ENCODE measurements around the gene RAD18. TPM values are rescaled to one million over a fixed set of nuclear protein-coding genes. Genes with fewer than 3 reads are reported as not detected.

The RAD18 gene
- polyA plus RNA-seq, 1 donor from 2014 or later, result 4.7 TPM

GRCh38 chr3:8942115-8942514 is 21.2 kb downstream of the RAD18 start:
- Histone ChIP-seq H3K4me3 (ENCODE audit: low read length) (no peak overlapping the region), H3K9me3 (ENCODE audit: low read length) (no peaks in the 10 kb centered on the region), H3K79me2 (replicated peaks; ENCODE audit: insufficient read depth, low read length) (no peaks in the 10 kb centered on the region), H3K9me2 (ENCODE audit: insufficient read depth, low read length) (no peaks in the 10 kb centered on the region), H4K20me1 (ENCODE audit: insufficient read depth) (no peaks in the 10 kb centered on the region), H3K36me3 (ENCODE audit: insufficient read depth, low read length) (no peaks in the 10 kb centered on the region), H3F3A (ENCODE audit: insufficient read depth, low read length, poor library complexity, severe bottlenecking) (no peaks in the 10 kb centered on the region), H3K9ac (ENCODE audit: low read length) (no peak overlapping the region), H3K27ac (ENCODE audit: low read length) (no peak overlapping the region), H3K27me3 (ENCODE audit: insufficient read depth, low read depth, low read length) (no peaks in the 10 kb centered on the region), H2AFZ (ENCODE audit: low read depth, low read length) (no peak overlapping the region), H3K4me2 (ENCODE audit: low read length) (no peak overlapping the region)
- TF ChIP-seq EZH2 (IDR thresholded peaks at IDR 0.05; ENCODE audit: borderline replicate concordance, insufficient read depth, low read length, poor library complexity, severe bottlenecking) (no peak), SMC3 (conservative IDR thresholded peaks at IDR 0.05; ENCODE audit: poor library complexity) (no peak), TAF1 (IDR thresholded peaks at IDR 0.05; ENCODE audit: low read depth) (no peak), CTCF (IDR thresholded peaks at IDR 0.05; ENCODE audit: poor library complexity, severe bottlenecking) (no peak), MXI1 (conservative IDR thresholded peaks at IDR 0.05; ENCODE audit: poor library complexity, severe bottlenecking) (no peak), REST (IDR thresholded peaks at IDR 0.05; ENCODE audit: borderline replicate concordance) (no peak), EP300 (conservative IDR thresholded peaks at IDR 0.05; ENCODE audit: poor library complexity, severe bottlenecking) (no peak)

- Histone ChIP-seq H3K4me3 (ENCODE audit: low read length) (no peak overlapping the region), H3K9me2 (ENCODE audit: insufficient read depth, low read length) (no peaks in the 10 kb centered on the region), H2AFZ (ENCODE audit: low read depth, low read length) (no peak overlapping the region), H3K27ac (ENCODE audit: low read length) (no peak overlapping the region), H3K27me3 (ENCODE audit: insufficient read depth, low read depth, low read length) (no peaks in the 10 kb centered on the region), H4K20me1 (ENCODE audit: insufficient read depth) (no peaks in the 10 kb centered on the region), H3K9me3 (ENCODE audit: low read length) (no peaks in the 10 kb centered on the region), H3K79me2 (replicated peaks; ENCODE audit: insufficient read depth, low read length) (no peaks in the 10 kb centered on the region), H3K9ac (ENCODE audit: low read length) (no peak overlapping the region), H3F3A (ENCODE audit: insufficient read depth, low read length, poor library complexity, severe bottlenecking) (no peaks in the 10 kb centered on the region), H3K4me2 (ENCODE audit: low read length) (no peak overlapping the region), H3K36me3 (ENCODE audit: insufficient read depth, low read length) (no peaks in the 10 kb centered on the region)
- TF ChIP-seq RAD21 (conservative IDR thresholded peaks at IDR 0.05) (no peak), TAF1 (IDR thresholded peaks at IDR 0.05; ENCODE audit: low read depth) (no peak), REST (IDR thresholded peaks at IDR 0.05; ENCODE audit: borderline replicate concordance) (no peak), CTCF (IDR thresholded peaks at IDR 0.05; ENCODE audit: poor library complexity, severe bottlenecking) (no peak)
Measured at GRCh38 chr3:8938021-8938420, 25.3 kb downstream of the RAD18 start.
